Glutamatergic neuron (in vitro differentiated cells): ENCODE results near the gene FBLN5. TPM values are rescaled to one million over a fixed set of nuclear protein-coding genes. Genes with fewer than 3 reads are reported as not detected.

Experiments used
- DNase-seq: peaks from one replicate; pipeline ENCODE4 v3.0.0; 2022
- H3K27ac Mint-ChIP-seq: one replicate; pipeline ENCODE4 v1.8.0; 2020; ENCODE audit warnings: mild to moderate bottlenecking, mixed read lengths, inconsistent platforms; ENCODE audit not compliant: unreplicated experiment
- H3K27me3 Mint-ChIP-seq: one replicate; pipeline ENCODE4 v1.8.0; 2020; ENCODE audit warnings: mild to moderate bottlenecking, moderate library complexity, mixed read lengths, inconsistent platforms; ENCODE audit not compliant: unreplicated experiment
- H3K36me3 Mint-ChIP-seq: one replicate; pipeline ENCODE4 v1.8.0; 2020; ENCODE audit warnings: mild to moderate bottlenecking, mixed read lengths, inconsistent platforms; ENCODE audit not compliant: unreplicated experiment
- H3K4me1 Mint-ChIP-seq: one replicate; pipeline ENCODE4 v1.8.0; 2020; ENCODE audit warnings: mild to moderate bottlenecking, low read depth, mixed read lengths, inconsistent platforms; ENCODE audit not compliant: unreplicated experiment
- H3K4me3 Mint-ChIP-seq: one replicate; pipeline ENCODE4 v1.8.0; 2020; ENCODE audit warnings: mild to moderate bottlenecking, mixed read lengths, inconsistent platforms; ENCODE audit not compliant: unreplicated experiment
- H3K9me3 Mint-ChIP-seq: one replicate; pipeline ENCODE4 v1.8.0; 2020; ENCODE audit warnings: mild to moderate bottlenecking, moderate library complexity, mixed read lengths, inconsistent platforms; ENCODE audit not compliant: unreplicated experiment
- CTCF ChIP-seq: fragments of 200-600 bp; sonication (generic); IDR thresholded peaks from one replicate; pipeline ENCODE4 v1.5.0; 2021; ENCODE audit not compliant: partially characterized antibody, unreplicated experiment
- total RNA-seq: library from RNA; stranded (reverse); fragmentation: NEBNext Ultra II Directional; extraction: Animal tissue kit (Norgen Biotek cat#: 25700); gene quantifications from one replicate; pipeline ENCODE4 v1.2.1, GENCODE V29; 2021; ENCODE audit not compliant: unreplicated experiment

The FBLN5 gene
- total RNA-seq, 1 donor from 2014 or later = not detected

GRCh38 chr14:91911474-91912032 lies 35.9 kb downstream of the FBLN5 start:
- H3K27me3 Mint-ChIP-seq = no peaks in the 10 kb centered on the region
- H3K9me3 Mint-ChIP-seq = peaks cover 2% of the 10 kb centered on the region
- H3K27ac Mint-ChIP-seq = no peak overlapping the region
- TF ChIP-seq CTCF = no peak
- H3K36me3 Mint-ChIP-seq = no peaks in the 10 kb centered on the region
- no peak overlapping the region for H3K4me3 Mint-ChIP-seq
- no peaks in the 10 kb centered on the region for H3K4me1 Mint-ChIP-seq
- no peak for DNase-seq

- DNase-seq = no peak
- Mint-ChIP-seq H3K4me1 (no peaks in the 10 kb centered on the region), H3K27me3 (no peaks in the 10 kb centered on the region), H3K4me3 (no peak overlapping the region), H3K9me3 (peaks cover 2% of the 10 kb centered on the region), H3K27ac (no peak overlapping the region), H3K36me3 (no peaks in the 10 kb centered on the region)
- no peak for TF ChIP-seq CTCF
These were observed 37.3 kb downstream of the FBLN5 start for GRCh38 chr14:91910196-91910595.

GRCh38 chr14:91906374-91906773 lies 41.1 kb downstream of the FBLN5 start:
- Mint-ChIP-seq H3K27me3 (no peaks in the 10 kb centered on the region), H3K4me1 (no peaks in the 10 kb centered on the region), H3K4me3 (no peak overlapping the region), H3K9me3 (peaks cover 2% of the 10 kb centered on the region), H3K27ac (no peak overlapping the region), H3K36me3 (no peaks in the 10 kb centered on the region)
- TF ChIP-seq CTCF = no peak
- no peak for DNase-seq

GRCh38 chr14:91904956-91905645 lies 42.4 kb downstream of the FBLN5 start:
- Mint-ChIP-seq H3K36me3 (no peaks in the 10 kb centered on the region), H3K27ac (no peak overlapping the region), H3K4me1 (no peaks in the 10 kb centered on the region), H3K27me3 (no peaks in the 10 kb centered on the region), H3K4me3 (no peak overlapping the region), H3K9me3 (peaks cover 2% of the 10 kb centered on the region)
- TF ChIP-seq CTCF = no peak
- no peak for DNase-seq

- Mint-ChIP-seq H3K4me1 (no peaks in the 10 kb centered on the region), H3K27me3 (no peaks in the 10 kb centered on the region), H3K9me3 (peaks cover 2% of the 10 kb centered on the region), H3K27ac (no peak overlapping the region), H3K4me3 (no peak overlapping the region), H3K36me3 (no peaks in the 10 kb centered on the region)
- DNase-seq = no peak
- no peak for TF ChIP-seq CTCF
These were observed 43.0 kb downstream of the FBLN5 start for GRCh38 chr14:91904483-91904882.
